Islet precursor cell (in vitro differentiated cells): Measurements from ENCODE around the gene GAL3ST2.

Source experiments
- DNase-seq: peaks from one replicate; pipeline ENCODE4 v3.0.0-alpha.2; 2018

GAL3ST2 gene

GRCh38 chr2:241821460-241822263 is 45.0 kb downstream of the GAL3ST2 start:
- DNase-seq, result peak; percentile 38

GRCh38 chr2:241822264-241822623 is 45.6 kb downstream of the GAL3ST2 start:
- DNase-seq, result peak; percentile 38

GRCh38 chr2:241823531-241824437 is 47.2 kb downstream of the GAL3ST2 start:
- DNase-seq, result peak; percentile 37

GRCh38 chr2:241827394-241827793 is 50.8 kb downstream of the GAL3ST2 start:
- DNase-seq, result no peak

- DNase-seq, result peak; percentile 30
Measured at GRCh38 chr2:241833101-241833663, 56.6 kb downstream of the GAL3ST2 start.

GRCh38 chr2:241833756-241834526 is 57.3 kb downstream of the GAL3ST2 start:
- peak; percentile 22 for DNase-seq

- peak; percentile 24 for DNase-seq
Measured at GRCh38 chr2:241834527-241835210, 58.0 kb downstream of the GAL3ST2 start.

- DNase-seq, result peak; percentile 7
Measured at GRCh38 chr2:241835611-241836010, 59.0 kb downstream of the GAL3ST2 start.

GRCh38 chr2:241836292-241836691 is 59.7 kb downstream of the GAL3ST2 start:
- peak; percentile 15 for DNase-seq

GRCh38 chr2:241837197-241837965 is 60.8 kb downstream of the GAL3ST2 start:
- peak; percentile 35 for DNase-seq

- peak; percentile 30 for DNase-seq
Measured at GRCh38 chr2:241841181-241842066, 64.8 kb downstream of the GAL3ST2 start.

GRCh38 chr2:241842067-241842415 is 65.4 kb downstream of the GAL3ST2 start:
- DNase-seq, result peak; percentile 61

- peak; percentile 51 for DNase-seq
Measured at GRCh38 chr2:241842620-241843211, 66.1 kb downstream of the GAL3ST2 start.

- DNase-seq, result peak; percentile 29
Measured at GRCh38 chr2:241843321-241844065, 66.9 kb downstream of the GAL3ST2 start.

- DNase-seq, result peak; percentile 77
Measured at GRCh38 chr2:241844066-241844728, 67.6 kb downstream of the GAL3ST2 start.

- DNase-seq, result peak; percentile 41
Measured at GRCh38 chr2:241844831-241845578, 68.4 kb downstream of the GAL3ST2 start.

GRCh38 chr2:241846406-241846805 is 69.8 kb downstream of the GAL3ST2 start:
- peak; percentile 29 for DNase-seq
